ENCODE measurements around the gene PHF2.

Gene PHF2

DNA sequence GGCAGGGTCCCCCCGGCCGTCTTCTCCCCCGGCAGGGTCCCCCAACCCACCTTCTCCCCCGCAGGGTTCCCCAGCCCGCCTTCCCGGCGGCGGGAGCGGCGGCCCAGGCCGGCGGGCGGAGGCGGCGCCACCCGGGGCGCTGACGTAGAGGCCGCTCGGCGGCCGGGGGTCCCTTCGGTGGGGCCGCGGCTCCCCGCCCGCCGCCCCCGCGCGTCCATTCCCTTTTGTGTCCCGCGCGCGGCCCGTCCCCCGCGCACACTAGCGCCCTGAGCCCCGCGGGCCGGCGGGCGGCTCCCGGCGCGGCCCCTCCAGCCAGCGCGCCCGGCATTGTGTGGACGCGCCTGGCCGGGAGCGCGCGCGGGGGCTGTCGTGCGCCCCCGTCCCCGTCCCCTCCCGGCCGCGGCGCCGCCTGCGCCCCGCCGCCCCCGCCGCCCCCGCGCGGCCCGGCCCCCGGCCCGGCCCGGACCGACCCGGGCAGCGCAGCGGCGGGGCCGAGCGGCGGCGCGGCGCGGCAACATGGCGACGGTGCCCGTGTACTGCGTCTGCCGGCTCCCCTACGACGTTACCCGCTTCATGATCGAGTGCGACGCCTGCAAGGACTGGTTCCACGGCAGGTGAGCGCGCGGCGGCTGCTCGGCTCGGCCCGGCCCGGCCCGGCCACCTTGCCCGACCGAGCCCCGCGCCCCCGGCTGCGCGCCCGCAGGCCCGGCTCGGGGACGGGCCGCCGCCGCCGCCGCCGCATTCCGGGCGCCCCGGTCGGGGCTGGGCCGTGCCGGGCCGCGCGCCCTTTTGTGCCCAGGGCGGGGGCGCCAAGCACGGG, at the start of gene PHF2:
PHF2 (plus strand) TSS at position 327 of the 820 bp plus-strand sequence; CDS start at position 517, 190 bp downstream.
- Histone ChIP-seq H3K4me3 (ENCODE audit: low read depth in 1 of 2, low read length in 2 of 2) (peak within 1 kb of the TSS; percentile 82 to 83), H3K9ac (ENCODE audit: low read depth in 1 of 2, low read length in 2 of 2) (peak within 1 kb of the TSS; percentile 80 to 84), H3K36me3 (ENCODE audit: control insufficient read depth in 1 of 2, insufficient read depth in 2 of 2, low read length in 2 of 2) (no peaks in the 10 kb centered on the region), H3K27ac (ENCODE audit: low read depth, low read length) (peak within 1 kb of the TSS; percentile 63), H3K27me3 (ENCODE audit: control insufficient read depth in 1 of 2, insufficient read depth in 2 of 2, low read length in 2 of 2) (no peaks in the 10 kb centered on the region), H3K9me3 (ENCODE audit: control insufficient read depth in 1 of 2, low read length in 2 of 2) (no peaks in the 10 kb centered on the region), H3K4me1 (ENCODE audit: control insufficient read depth in 1 of 2, insufficient read depth in 2 of 2, low read length in 2 of 2) (peaks cover 33 to 38% of the 10 kb centered on the region in 2 donors)

DNA sequence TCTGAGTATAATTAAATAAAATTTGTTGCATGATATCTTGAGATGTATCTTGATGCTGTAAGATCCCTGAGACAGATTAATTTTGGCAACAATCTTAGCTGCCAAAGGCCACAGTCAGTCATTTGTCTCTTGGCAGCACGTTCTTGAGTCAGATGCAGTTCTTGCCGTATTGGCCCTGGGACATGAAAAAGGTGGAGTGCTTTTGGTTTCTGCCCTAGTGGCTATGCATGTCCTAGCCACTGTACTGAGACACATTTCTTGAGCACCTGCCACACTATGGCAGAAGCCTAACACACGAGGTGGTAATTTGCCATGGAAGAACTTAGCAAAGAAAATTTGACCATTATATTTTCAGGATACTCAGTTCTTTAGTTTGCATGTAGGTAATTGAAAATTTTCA, 45.0 kb upstream of the PHF2 start:
- peaks cover 37 to 93% of the 10 kb centered on the region in 2 donors for H3K36me3 ChIP-seq (ENCODE audit: control insufficient read depth in 1 of 2, insufficient read depth in 2 of 2, low read length in 2 of 2)
- no peaks in the 10 kb centered on the region for H3K9me3 ChIP-seq (ENCODE audit: control insufficient read depth in 1 of 2, low read length in 2 of 2)
- H3K27ac ChIP-seq (ENCODE audit: low read depth, low read length), result no peak overlapping the region
- H3K4me3 ChIP-seq (ENCODE audit: low read depth in 1 of 2, low read length in 2 of 2), result no peak overlapping the region
- H3K9ac ChIP-seq (ENCODE audit: low read depth in 1 of 2, low read length in 2 of 2), result no peak overlapping the region
- no peaks in the 10 kb centered on the region for H3K27me3 ChIP-seq (ENCODE audit: control insufficient read depth in 1 of 2, insufficient read depth in 2 of 2, low read length in 2 of 2)
- H3K4me1 ChIP-seq (ENCODE audit: control insufficient read depth in 1 of 2, insufficient read depth in 2 of 2, low read length in 2 of 2), result no peaks in the 10 kb centered on the region

DNA sequence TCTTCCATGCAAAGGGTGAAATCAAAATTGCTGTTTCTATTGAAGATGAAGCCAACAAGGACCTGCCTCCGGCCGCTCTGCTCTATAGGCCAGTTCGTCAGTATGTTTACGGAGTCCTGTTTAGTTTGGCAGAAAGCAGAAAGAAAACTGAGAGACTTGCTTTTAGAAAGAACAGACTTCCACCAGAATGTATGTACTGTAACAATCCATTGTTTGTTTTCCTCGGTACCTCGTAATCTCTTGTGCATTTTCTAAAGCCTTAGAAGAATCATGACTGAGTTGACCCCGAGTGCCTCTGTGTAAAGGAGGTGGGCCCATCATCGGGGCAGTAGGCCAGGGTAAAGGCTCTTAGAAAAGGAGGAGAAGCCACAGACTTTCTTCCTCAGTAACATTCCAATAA, 44.2 kb upstream of the PHF2 start:
- peaks cover 33 to 91% of the 10 kb centered on the region in 2 donors for H3K36me3 ChIP-seq (ENCODE audit: control insufficient read depth in 1 of 2, insufficient read depth in 2 of 2, low read length in 2 of 2)

DNA sequence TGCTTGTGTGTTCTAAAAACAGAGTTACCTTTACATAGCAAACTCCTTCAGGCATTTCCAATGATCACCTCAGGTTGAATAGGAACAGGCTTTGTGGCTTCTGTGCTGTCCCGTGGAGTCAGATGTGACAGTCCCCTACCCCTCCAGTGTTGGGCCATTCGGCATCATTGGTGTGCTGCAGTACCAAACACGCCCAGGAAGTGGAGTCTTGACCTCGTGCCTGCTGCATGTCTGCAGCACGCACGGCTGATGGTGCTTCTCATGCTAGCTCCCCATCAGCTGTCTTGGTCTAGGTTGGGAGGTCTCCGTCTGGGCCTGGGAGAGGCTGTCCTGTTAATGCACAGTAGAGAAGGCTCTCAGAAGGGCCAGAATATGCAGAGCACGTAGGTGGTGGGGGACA, 42.5 kb upstream of the PHF2 start:
- no peak overlapping the region for H3K27ac ChIP-seq (ENCODE audit: low read depth, low read length)
- peaks cover 32 to 89% of the 10 kb centered on the region in 2 donors for H3K36me3 ChIP-seq (ENCODE audit: control insufficient read depth in 1 of 2, insufficient read depth in 2 of 2, low read length in 2 of 2)

More for the DNA sequence above, 44.2 kb upstream of the PHF2 start:
- H3K4me1 ChIP-seq (ENCODE audit: control insufficient read depth in 1 of 2, insufficient read depth in 2 of 2, low read length in 2 of 2), result no peaks in the 10 kb centered on the region
- no peak overlapping the region for H3K4me3 ChIP-seq (ENCODE audit: low read depth in 1 of 2, low read length in 2 of 2)
- no peak overlapping the region for H3K9ac ChIP-seq (ENCODE audit: low read depth in 1 of 2, low read length in 2 of 2)
- H3K9me3 ChIP-seq (ENCODE audit: control insufficient read depth in 1 of 2, low read length in 2 of 2), result no peaks in the 10 kb centered on the region
- no peaks in the 10 kb centered on the region for H3K27me3 ChIP-seq (ENCODE audit: control insufficient read depth in 1 of 2, insufficient read depth in 2 of 2, low read length in 2 of 2)
- no peak overlapping the region for H3K27ac ChIP-seq (ENCODE audit: low read depth, low read length)

DNA sequence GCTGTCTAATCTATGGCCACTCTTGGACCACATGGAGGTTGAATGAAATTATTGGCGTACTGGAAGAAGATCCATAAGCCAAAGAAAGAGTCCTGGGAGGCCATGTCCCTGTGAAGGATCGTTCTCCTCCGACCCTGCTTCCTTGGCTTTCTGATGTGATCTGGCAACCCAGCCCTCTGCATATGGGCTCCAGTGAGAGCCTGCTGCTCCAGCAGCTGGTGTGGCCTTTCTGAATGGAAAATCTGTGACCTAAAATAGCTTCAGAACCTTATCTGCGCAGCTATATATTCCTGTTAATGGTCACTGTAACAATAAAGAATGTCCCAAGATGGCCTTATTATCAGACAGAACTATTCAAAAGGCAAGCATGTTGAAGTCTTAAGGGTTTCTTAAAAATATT, 40.2 kb upstream of the PHF2 start:
- H3K9ac ChIP-seq (ENCODE audit: low read depth in 1 of 2, low read length in 2 of 2), result no peak overlapping the region
- no peak overlapping the region for H3K27ac ChIP-seq (ENCODE audit: low read depth, low read length)
- H3K4me3 ChIP-seq (ENCODE audit: low read depth in 1 of 2, low read length in 2 of 2), result no peak overlapping the region
- no peaks in the 10 kb centered on the region for H3K27me3 ChIP-seq (ENCODE audit: control insufficient read depth in 1 of 2, insufficient read depth in 2 of 2, low read length in 2 of 2)
- H3K36me3 ChIP-seq (ENCODE audit: control insufficient read depth in 1 of 2, insufficient read depth in 2 of 2, low read length in 2 of 2), result peaks cover 29 to 86% of the 10 kb centered on the region in 2 donors
- H3K4me1 ChIP-seq (ENCODE audit: control insufficient read depth in 1 of 2, insufficient read depth in 2 of 2, low read length in 2 of 2), result no peaks in the 10 kb centered on the region
- no peaks in the 10 kb centered on the region for H3K9me3 ChIP-seq (ENCODE audit: control insufficient read depth in 1 of 2, low read length in 2 of 2)

More for the DNA sequence above, 42.5 kb upstream of the PHF2 start:
- Histone ChIP-seq H3K9ac (ENCODE audit: low read depth in 1 of 2, low read length in 2 of 2) (no peak overlapping the region), H3K4me1 (ENCODE audit: control insufficient read depth in 1 of 2, insufficient read depth in 2 of 2, low read length in 2 of 2) (no peaks in the 10 kb centered on the region), H3K9me3 (ENCODE audit: control insufficient read depth in 1 of 2, low read length in 2 of 2) (no peaks in the 10 kb centered on the region), H3K27me3 (ENCODE audit: control insufficient read depth in 1 of 2, insufficient read depth in 2 of 2, low read length in 2 of 2) (no peaks in the 10 kb centered on the region), H3K4me3 (ENCODE audit: low read depth in 1 of 2, low read length in 2 of 2) (no peak overlapping the region)

DNA sequence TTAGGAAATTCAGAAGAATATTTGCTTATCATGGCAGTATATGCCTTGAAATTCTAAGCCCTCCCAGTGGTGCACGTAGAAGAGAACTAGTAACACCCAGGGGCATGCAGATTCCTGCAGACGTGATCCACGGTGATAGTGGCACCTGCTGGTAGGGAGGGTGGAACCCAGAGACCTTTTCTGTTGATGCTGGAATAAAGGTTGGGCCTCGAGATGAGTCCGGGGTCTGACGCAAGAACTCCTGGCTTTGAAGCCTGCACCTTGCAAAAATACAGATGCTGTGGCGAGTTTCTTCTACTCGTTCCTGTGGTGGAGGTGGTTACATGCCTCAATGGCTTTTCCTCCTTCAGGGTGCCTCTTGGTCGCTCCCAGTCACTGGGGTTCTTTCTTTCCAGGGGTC, 39.5 kb upstream of the PHF2 start:
- no peak overlapping the region for H3K9ac ChIP-seq (ENCODE audit: low read depth in 1 of 2, low read length in 2 of 2)
- no peaks in the 10 kb centered on the region for H3K4me1 ChIP-seq (ENCODE audit: control insufficient read depth in 1 of 2, insufficient read depth in 2 of 2, low read length in 2 of 2)
- H3K4me3 ChIP-seq (ENCODE audit: low read depth in 1 of 2, low read length in 2 of 2), result no peak overlapping the region
- no peaks in the 10 kb centered on the region for H3K27me3 ChIP-seq (ENCODE audit: control insufficient read depth in 1 of 2, insufficient read depth in 2 of 2, low read length in 2 of 2)
- no peak overlapping the region for H3K27ac ChIP-seq (ENCODE audit: low read depth, low read length)
- H3K9me3 ChIP-seq (ENCODE audit: control insufficient read depth in 1 of 2, low read length in 2 of 2), result no peaks in the 10 kb centered on the region
- H3K36me3 ChIP-seq (ENCODE audit: control insufficient read depth in 1 of 2, insufficient read depth in 2 of 2, low read length in 2 of 2), result peaks cover 29 to 85% of the 10 kb centered on the region in 2 donors

DNA sequence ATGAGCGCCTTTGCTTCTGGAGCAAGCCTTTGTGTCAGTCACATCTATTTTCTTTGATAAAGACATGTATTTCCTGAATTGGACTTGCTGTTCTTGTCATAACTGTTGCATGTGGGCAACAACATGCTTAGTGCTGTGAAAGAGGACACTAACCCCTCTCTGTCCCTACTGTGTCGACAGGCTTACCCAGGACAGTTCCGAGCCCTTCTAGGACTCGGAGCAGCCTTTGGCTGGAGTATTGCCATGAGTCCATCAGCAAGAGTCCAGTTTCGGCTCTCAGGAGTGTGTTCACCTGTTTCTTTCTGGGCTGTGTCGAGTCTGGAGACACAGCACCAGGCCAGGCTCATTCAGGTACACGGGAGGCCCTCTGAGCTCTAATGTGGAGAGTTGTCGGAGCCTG, 36.1 kb upstream of the PHF2 start:
- no peaks in the 10 kb centered on the region for H3K4me1 ChIP-seq (ENCODE audit: control insufficient read depth in 1 of 2, insufficient read depth in 2 of 2, low read length in 2 of 2)
- no peak overlapping the region for H3K4me3 ChIP-seq (ENCODE audit: low read depth in 1 of 2, low read length in 2 of 2)
- peaks cover 21 to 81% of the 10 kb centered on the region in 2 donors for H3K36me3 ChIP-seq (ENCODE audit: control insufficient read depth in 1 of 2, insufficient read depth in 2 of 2, low read length in 2 of 2)
- H3K27me3 ChIP-seq (ENCODE audit: control insufficient read depth in 1 of 2, insufficient read depth in 2 of 2, low read length in 2 of 2), result no peaks in the 10 kb centered on the region
- H3K9ac ChIP-seq (ENCODE audit: low read depth in 1 of 2, low read length in 2 of 2), result no peak overlapping the region
- H3K27ac ChIP-seq (ENCODE audit: low read depth, low read length), result no peak overlapping the region
- no peaks in the 10 kb centered on the region for H3K9me3 ChIP-seq (ENCODE audit: control insufficient read depth in 1 of 2, low read length in 2 of 2)

DNA sequence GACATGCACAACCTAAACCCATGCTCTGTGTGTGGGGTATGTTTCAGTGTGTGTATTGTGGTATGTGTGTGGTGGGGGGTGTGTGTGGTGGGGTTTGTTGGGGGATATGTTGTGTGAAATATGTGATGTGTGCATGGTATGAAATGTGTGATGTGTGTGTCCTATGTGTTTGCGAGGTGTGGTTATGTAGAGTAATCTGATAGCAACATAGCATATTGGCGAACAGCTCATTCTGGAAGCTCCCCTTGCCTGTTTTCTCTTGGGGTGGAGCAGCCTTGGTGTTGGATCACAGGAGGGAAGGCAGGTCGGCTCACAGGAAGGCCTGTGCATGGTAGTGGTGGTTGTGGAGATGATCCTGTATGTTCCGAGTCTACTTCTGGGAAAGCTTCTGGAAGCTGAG, 35.4 kb upstream of the PHF2 start:
- Histone ChIP-seq H3K36me3 (ENCODE audit: control insufficient read depth in 1 of 2, insufficient read depth in 2 of 2, low read length in 2 of 2) (peaks cover 17 to 76% of the 10 kb centered on the region in 2 donors), H3K4me3 (ENCODE audit: low read depth in 1 of 2, low read length in 2 of 2) (no peak overlapping the region), H3K4me1 (ENCODE audit: control insufficient read depth in 1 of 2, insufficient read depth in 2 of 2, low read length in 2 of 2) (no peaks in the 10 kb centered on the region), H3K9me3 (ENCODE audit: control insufficient read depth in 1 of 2, low read length in 2 of 2) (no peaks in the 10 kb centered on the region), H3K27ac (ENCODE audit: low read depth, low read length) (no peak overlapping the region), H3K9ac (ENCODE audit: low read depth in 1 of 2, low read length in 2 of 2) (no peak overlapping the region), H3K27me3 (ENCODE audit: control insufficient read depth in 1 of 2, insufficient read depth in 2 of 2, low read length in 2 of 2) (no peaks in the 10 kb centered on the region)

DNA sequence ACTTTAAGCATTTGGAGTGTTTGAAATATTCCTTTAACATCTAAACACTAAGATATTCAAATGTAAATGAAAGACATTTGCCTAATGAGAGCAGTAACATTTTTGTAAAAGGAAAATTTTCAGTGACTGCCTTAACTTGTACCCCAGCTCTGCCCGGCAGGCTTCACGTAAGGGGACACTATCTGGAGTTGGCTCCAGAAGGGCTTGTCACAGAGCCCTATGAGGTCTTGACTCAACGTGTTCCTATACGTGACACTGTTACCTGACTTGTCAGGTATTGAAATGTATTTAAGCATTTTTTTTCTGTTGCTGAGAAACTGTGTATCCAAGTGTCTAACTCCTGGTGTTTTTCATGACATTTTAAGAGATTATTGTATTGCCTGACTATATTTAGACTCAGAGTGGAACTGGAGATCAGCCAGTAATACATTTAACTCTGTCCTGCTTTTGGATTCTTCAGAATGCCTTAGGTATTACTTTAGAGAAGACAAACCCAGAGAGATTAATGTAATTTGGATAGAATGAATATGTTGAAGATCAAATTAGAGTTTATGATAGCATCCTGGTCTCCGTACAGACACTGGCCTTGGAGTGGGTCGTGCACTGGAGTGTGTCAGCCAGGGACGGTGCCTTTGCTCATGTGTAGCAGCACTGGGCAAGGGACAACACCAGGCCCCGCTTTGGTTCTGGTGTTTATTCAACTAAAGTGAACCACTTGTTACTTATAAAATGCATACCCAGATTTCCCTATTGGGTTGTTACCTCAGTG, 34.6 kb upstream of the PHF2 start:
- Histone ChIP-seq H3K9me3 (ENCODE audit: control insufficient read depth in 1 of 2, low read length in 2 of 2) (no peaks in the 10 kb centered on the region), H3K27me3 (ENCODE audit: control insufficient read depth in 1 of 2, insufficient read depth in 2 of 2, low read length in 2 of 2) (no peaks in the 10 kb centered on the region), H3K36me3 (ENCODE audit: control insufficient read depth in 1 of 2, insufficient read depth in 2 of 2, low read length in 2 of 2) (peaks cover 21 to 76% of the 10 kb centered on the region in 2 donors), H3K9ac (ENCODE audit: low read depth in 1 of 2, low read length in 2 of 2) (no peak overlapping the region), H3K4me1 (ENCODE audit: control insufficient read depth in 1 of 2, insufficient read depth in 2 of 2, low read length in 2 of 2) (no peaks in the 10 kb centered on the region), H3K27ac (ENCODE audit: low read depth, low read length) (no peak overlapping the region), H3K4me3 (ENCODE audit: low read depth in 1 of 2, low read length in 2 of 2) (no peak overlapping the region)

DNA sequence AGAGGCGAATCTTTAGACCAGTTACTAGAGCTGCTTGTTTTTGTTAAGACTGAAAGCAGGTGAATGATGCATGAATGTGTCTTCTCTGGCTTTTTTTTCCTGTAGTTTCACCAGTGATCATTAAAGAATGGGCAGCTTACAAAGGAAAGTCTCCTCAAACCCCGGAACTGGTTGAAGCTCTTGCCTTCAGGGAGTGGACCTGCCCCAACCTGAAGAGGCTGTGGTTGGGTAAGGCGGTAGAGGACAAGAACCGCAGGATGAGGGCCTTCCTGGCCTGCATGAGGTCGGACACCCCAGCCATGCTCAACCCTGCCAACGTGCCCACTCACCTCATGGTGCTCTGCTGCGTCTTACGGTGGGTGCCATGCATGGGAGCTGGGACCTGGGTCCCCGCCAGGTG, 33.3 kb upstream of the PHF2 start:
- no peak overlapping the region for H3K4me3 ChIP-seq (ENCODE audit: low read depth in 1 of 2, low read length in 2 of 2)
- no peaks in the 10 kb centered on the region for H3K27me3 ChIP-seq (ENCODE audit: control insufficient read depth in 1 of 2, insufficient read depth in 2 of 2, low read length in 2 of 2)
- H3K9me3 ChIP-seq (ENCODE audit: control insufficient read depth in 1 of 2, low read length in 2 of 2), result no peaks in the 10 kb centered on the region
- H3K9ac ChIP-seq (ENCODE audit: low read depth in 1 of 2, low read length in 2 of 2), result no peak overlapping the region
- no peaks in the 10 kb centered on the region for H3K4me1 ChIP-seq (ENCODE audit: control insufficient read depth in 1 of 2, insufficient read depth in 2 of 2, low read length in 2 of 2)
- H3K27ac ChIP-seq (ENCODE audit: low read depth, low read length), result no peak overlapping the region
- peaks cover 24 to 74% of the 10 kb centered on the region in 2 donors for H3K36me3 ChIP-seq (ENCODE audit: control insufficient read depth in 1 of 2, insufficient read depth in 2 of 2, low read length in 2 of 2)
